ENCODE measurements around the gene CD226. TPM values are rescaled to one million over a fixed set of nuclear protein-coding genes. Genes with fewer than 3 reads are reported as not detected.
"Not testable (repeated sequence)": the region's sequence is repeated elsewhere in the genome, so short reads cannot be mapped to it uniquely, and the experiment has no call there.

Gene CD226
- total and polyA plus RNA-seq, 4 experiments from 2014 or later, result 67.2 to 95.7 (median 83.9) TPM

DNA sequence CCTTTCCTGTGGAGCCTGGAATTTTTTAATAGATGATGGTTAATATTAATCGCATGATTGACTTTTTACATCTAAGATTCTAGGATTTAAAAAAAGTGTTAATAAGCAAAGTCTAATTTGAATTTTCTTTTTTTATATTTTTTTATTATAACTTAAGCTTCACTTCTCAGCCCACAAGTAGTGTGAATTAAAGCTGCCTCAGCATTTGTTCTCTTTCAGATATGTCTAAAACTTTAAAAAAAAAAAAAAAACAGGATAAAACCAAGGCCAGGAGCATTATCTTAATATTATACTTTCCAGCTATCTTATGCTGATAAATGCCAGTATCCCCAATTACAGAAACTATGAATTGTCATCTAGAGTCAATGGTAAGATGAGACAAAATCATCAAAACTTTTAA is 109.7 kb downstream of the CD226 start:
- ChIA-PET CTCF (ENCODE audit: partially characterized antibody) (interaction anchor here (0.6 kb wide), 1 partner anchor 122 kb away, joined by 3 read pairs; no protein-coding TSS in a partner anchor), POLR2A (ENCODE audit: partially characterized antibody) (interaction anchor here (0.7 kb wide), 1 partner anchor 86 kb away, joined by 3 read pairs; no protein-coding TSS in a partner anchor)
- DNase-seq, result no peak
- no peaks in the 10 kb centered on the region for H3K27me3 Mint-ChIP-seq
- Histone ChIP-seq H3K4me3 (ENCODE audit: low read length in 2 of 2) (no peak overlapping the region), H3K4me1 (ENCODE audit: insufficient read depth, low read length) (no peaks in the 10 kb centered on the region), H3K27me3 (ENCODE audit: insufficient read depth, low read length) (no peaks in the 10 kb centered on the region), H3K9me3 (ENCODE audit: control insufficient read depth in 1 of 2, low read length in 2 of 2) (no peaks in the 10 kb centered on the region), H3K27ac (ENCODE audit: low read depth, low read length) (no peak overlapping the region), H3K36me3 (ENCODE audit: insufficient read depth, low read length) (no peaks in the 10 kb centered on the region)
- peaks cover 28 to 52% of the 10 kb centered on the region in 2 donors for H3K36me3 Mint-ChIP-seq
- peaks cover 0 to 4% (median 0%) of the 10 kb centered on the region in 8 donors for H3K9me3 Mint-ChIP-seq
- no peak overlapping the region for H3K4me3 Mint-ChIP-seq
- peak overlapping the region in 1 of 7 donors; percentile 60 for H3K27ac Mint-ChIP-seq
- intact Hi-C loops (cut with micrococcal nuclease), result no loop called here
- no peaks in the 10 kb centered on the region for H3K4me1 Mint-ChIP-seq

GRCh38 chr18:69834980-69835379 is 112.7 kb downstream of the CD226 start:
- intact Hi-C loops (cut with micrococcal nuclease); CTCF ChIA-PET (ENCODE audit: partially characterized antibody); H3K4me3 Mint-ChIP-seq; H3K36me3 ChIP-seq (ENCODE audit: insufficient read depth, low read length); POLR2A ChIA-PET (ENCODE audit: partially characterized antibody); H3K4me1 Mint-ChIP-seq; H3K9me3 ChIP-seq (ENCODE audit: control insufficient read depth in 1 of 2, low read length in 2 of 2); H3K27me3 Mint-ChIP-seq; H3K4me1 ChIP-seq (ENCODE audit: insufficient read depth, low read length); H3K9me3 Mint-ChIP-seq; H3K4me3 ChIP-seq (ENCODE audit: low read length in 2 of 2); DNase-seq; H3K27me3 ChIP-seq (ENCODE audit: insufficient read depth, low read length); H3K27ac ChIP-seq (ENCODE audit: low read depth, low read length); H3K27ac Mint-ChIP-seq: not testable (repeated sequence)
- peaks cover 52 to 80% of the 10 kb centered on the region in 2 donors for H3K36me3 Mint-ChIP-seq

- Mint-ChIP-seq H3K27me3 (no peaks in the 10 kb centered on the region), H3K4me3 (no peak overlapping the region), H3K36me3 (peaks cover 41 to 59% of the 10 kb centered on the region in 2 donors), H3K4me1 (peaks cover 0 to 1% (median 0%) of the 10 kb centered on the region in 4 donors), H3K27ac (no peak overlapping the region), H3K9me3 (peaks cover 0 to 2% (median 0%) of the 10 kb centered on the region in 8 donors)
- Histone ChIP-seq H3K27me3 (ENCODE audit: insufficient read depth, low read length) (no peaks in the 10 kb centered on the region), H3K4me3 (ENCODE audit: low read length in 2 of 2) (no peak overlapping the region), H3K27ac (ENCODE audit: low read depth, low read length) (no peak overlapping the region), H3K9me3 (ENCODE audit: control insufficient read depth in 1 of 2, low read length in 2 of 2) (no peaks in the 10 kb centered on the region), H3K4me1 (ENCODE audit: insufficient read depth, low read length) (no peaks in the 10 kb centered on the region), H3K36me3 (ENCODE audit: insufficient read depth, low read length) (no peaks in the 10 kb centered on the region)
- ChIA-PET POLR2A (ENCODE audit: partially characterized antibody) (no interaction called here), CTCF (ENCODE audit: partially characterized antibody) (interaction anchor here (1.2 kb wide), 1 partner anchor 10 kb away, joined by 4 read pairs; no protein-coding TSS in a partner anchor)
- no peak for DNase-seq
- intact Hi-C loops (cut with micrococcal nuclease), result no loop called here
Observed at GRCh38 chr18:69830189-69830588, 117.5 kb downstream of the CD226 start.

DNA sequence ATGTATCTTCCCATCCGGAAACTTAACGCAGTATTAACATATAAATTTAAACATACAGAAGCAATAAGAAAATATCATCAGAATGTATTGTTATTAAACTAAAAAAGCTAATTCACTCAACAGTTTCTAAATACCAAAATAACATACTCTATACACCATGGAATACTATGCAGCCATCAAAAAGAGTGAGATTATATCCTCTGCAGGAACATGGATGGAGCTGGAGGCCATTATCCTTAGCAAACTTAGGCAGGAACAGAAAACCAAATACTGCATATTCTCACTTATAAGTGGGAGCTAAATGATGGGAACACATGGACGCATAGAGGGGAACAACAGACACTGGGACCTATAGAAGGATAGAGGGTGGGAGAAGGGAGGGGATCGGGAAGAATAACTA is 127.1 kb downstream of the CD226 start:
- H3K9me3 Mint-ChIP-seq, result peaks cover 0 to 6% (median 3%) of the 10 kb centered on the region in 8 donors
- no peak overlapping the region for H3K4me3 Mint-ChIP-seq
- H3K4me1 Mint-ChIP-seq, result no peaks in the 10 kb centered on the region
- Histone ChIP-seq H3K4me3 (ENCODE audit: low read length in 2 of 2) (no peak overlapping the region), H3K27me3 (ENCODE audit: insufficient read depth, low read length) (no peaks in the 10 kb centered on the region), H3K4me1 (ENCODE audit: insufficient read depth, low read length) (no peaks in the 10 kb centered on the region), H3K9me3 (ENCODE audit: control insufficient read depth in 1 of 2, low read length in 2 of 2) (no peaks in the 10 kb centered on the region), H3K36me3 (ENCODE audit: insufficient read depth, low read length) (peaks cover 5% of the 10 kb centered on the region), H3K27ac (ENCODE audit: low read depth, low read length) (no peak overlapping the region)
- peaks cover 33 to 63% of the 10 kb centered on the region in 2 donors for H3K36me3 Mint-ChIP-seq
- intact Hi-C loops (cut with micrococcal nuclease), result no loop called here
- H3K27ac Mint-ChIP-seq, result no peak overlapping the region
- H3K27me3 Mint-ChIP-seq, result no peaks in the 10 kb centered on the region
- POLR2A ChIA-PET (ENCODE audit: partially characterized antibody), result no interaction called here
- CTCF ChIA-PET (ENCODE audit: partially characterized antibody), result no interaction called here
- DNase-seq, result no peak

GRCh38 chr18:69819460-69819859 is 128.2 kb downstream of the CD226 start:
- no peak for DNase-seq
- H3K4me3 ChIP-seq (ENCODE audit: low read length in 2 of 2), result no peak overlapping the region
- Mint-ChIP-seq H3K27me3 (no peaks in the 10 kb centered on the region), H3K27ac (no peak overlapping the region), H3K4me1 (no peaks in the 10 kb centered on the region), H3K9me3 (peaks cover 0 to 6% (median 3%) of the 10 kb centered on the region in 8 donors), H3K36me3 (peaks cover 38 to 67% of the 10 kb centered on the region in 2 donors), H3K4me3 (no peak overlapping the region)
- H3K4me1 ChIP-seq (ENCODE audit: insufficient read depth, low read length), result no peaks in the 10 kb centered on the region
- CTCF ChIA-PET (ENCODE audit: partially characterized antibody), result no interaction called here
- H3K36me3 ChIP-seq (ENCODE audit: insufficient read depth, low read length), result peaks cover 5% of the 10 kb centered on the region
- H3K27ac ChIP-seq (ENCODE audit: low read depth, low read length), result no peak overlapping the region
- intact Hi-C loops (cut with micrococcal nuclease), result no loop called here
- POLR2A ChIA-PET (ENCODE audit: partially characterized antibody), result no interaction called here
- no peaks in the 10 kb centered on the region for H3K27me3 ChIP-seq (ENCODE audit: insufficient read depth, low read length)
- no peaks in the 10 kb centered on the region for H3K9me3 ChIP-seq (ENCODE audit: control insufficient read depth in 1 of 2, low read length in 2 of 2)

- H3K36me3 ChIP-seq (ENCODE audit: insufficient read depth, low read length), result peaks cover 5% of the 10 kb centered on the region
- ChIA-PET CTCF (ENCODE audit: partially characterized antibody) (no interaction called here), POLR2A (ENCODE audit: partially characterized antibody) (no interaction called here)
- H3K4me3 ChIP-seq (ENCODE audit: low read length in 2 of 2), result no peak overlapping the region
- H3K27me3 Mint-ChIP-seq, result no peaks in the 10 kb centered on the region
- H3K4me3 Mint-ChIP-seq, result no peak overlapping the region
- intact Hi-C loops (cut with micrococcal nuclease), result no loop called here
- peaks cover 44 to 76% of the 10 kb centered on the region in 2 donors for H3K36me3 Mint-ChIP-seq
- no peak for DNase-seq
- no peaks in the 10 kb centered on the region for H3K9me3 ChIP-seq (ENCODE audit: control insufficient read depth in 1 of 2, low read length in 2 of 2)
- H3K27ac Mint-ChIP-seq, result peak overlapping the region in 1 of 7 donors; percentile 60
- no peaks in the 10 kb centered on the region for H3K4me1 Mint-ChIP-seq
- no peak overlapping the region for H3K27ac ChIP-seq (ENCODE audit: low read depth, low read length)
- no peaks in the 10 kb centered on the region for H3K4me1 ChIP-seq (ENCODE audit: insufficient read depth, low read length)
- H3K27me3 ChIP-seq (ENCODE audit: insufficient read depth, low read length), result no peaks in the 10 kb centered on the region
- H3K9me3 Mint-ChIP-seq, result peaks cover 0 to 6% (median under 1%) of the 10 kb centered on the region in 8 donors
Observed at GRCh38 chr18:69817335-69817940, 130.2 kb downstream of the CD226 start.

GRCh38 chr18:69814861-69815385 is 132.8 kb downstream of the CD226 start:
- Mint-ChIP-seq H3K27ac (no peak overlapping the region), H3K4me1 (peaks cover 0 to 7% (median 4%) of the 10 kb centered on the region in 4 donors), H3K36me3 (peaks cover 46 to 64% of the 10 kb centered on the region in 2 donors), H3K9me3 (peaks cover 0 to 4% (median 0%) of the 10 kb centered on the region in 8 donors), H3K27me3 (no peaks in the 10 kb centered on the region), H3K4me3 (no peak overlapping the region)
- DNase-seq, result no peak
- intact Hi-C loops (cut with micrococcal nuclease), result no loop called here
- ChIA-PET POLR2A (ENCODE audit: partially characterized antibody) (no interaction called here), CTCF (ENCODE audit: partially characterized antibody) (no interaction called here)
- no peaks in the 10 kb centered on the region for H3K4me1 ChIP-seq (ENCODE audit: insufficient read depth, low read length)
- no peak overlapping the region for H3K27ac ChIP-seq (ENCODE audit: low read depth, low read length)
- no peak overlapping the region for H3K4me3 ChIP-seq (ENCODE audit: low read length in 2 of 2)
- H3K9me3 ChIP-seq (ENCODE audit: control insufficient read depth in 1 of 2, low read length in 2 of 2), result no peaks in the 10 kb centered on the region
- peaks cover 5% of the 10 kb centered on the region for H3K36me3 ChIP-seq (ENCODE audit: insufficient read depth, low read length)
- H3K27me3 ChIP-seq (ENCODE audit: insufficient read depth, low read length), result no peaks in the 10 kb centered on the region

Data from CD4-positive, alpha-beta memory T cell (primary cell).